Renal pelvis (tissue), 4 donors: ENCODE results near the gene GNG7. TPM values are rescaled to one million over a fixed set of nuclear protein-coding genes. Genes with fewer than 3 reads are reported as not detected.
"Not testable (repeated sequence)": the region's sequence is repeated elsewhere in the genome, so short reads cannot be mapped to it uniquely, and the experiment has no call there.

ENCODE experiments used
- DNase-seq: peaks from one replicate; pipeline ENCODE4 v3.0.0-alpha.2; 2013
- polyA plus RNA-seq, 3 donors: library from polyadenylated mRNA; unstranded; fragments of 120-200 nt; gene quantifications; one replicate each; pipeline ENCODE4 v1.2.1, GENCODE V29; 2013; ENCODE audit not compliant: insufficient read length in 3 of 3

Gene GNG7
- polyA plus RNA-seq, 3 donors, result 6.5 to 7.3 (median 6.8) TPM

GRCh38 chr19:2540646-2541454, 161.6 kb downstream of the GNG7 start:
- peak; percentile 93 for DNase-seq

GRCh38 chr19:2540251-2540645, 162.2 kb downstream of the GNG7 start:
- DNase-seq, result no peak

GRCh38 chr19:2538096-2538757, 164.3 kb downstream of the GNG7 start:
- DNase-seq, result no peak

GRCh38 chr19:2537584-2537983, 164.9 kb downstream of the GNG7 start:
- not testable (repeated sequence) for DNase-seq

- no peak for DNase-seq
Observed at GRCh38 chr19:2536461-2536860, 166.0 kb downstream of the GNG7 start.

GRCh38 chr19:2534423-2535013, 168.0 kb downstream of the GNG7 start:
- DNase-seq, result no peak

- no peak for DNase-seq
Observed at GRCh38 chr19:2533686-2534422, 168.6 kb downstream of the GNG7 start.

GRCh38 chr19:2533072-2533425, 169.4 kb downstream of the GNG7 start:
- DNase-seq, result no peak

GRCh38 chr19:2532252-2533071, 170.0 kb downstream of the GNG7 start:
- DNase-seq, result no peak

- not testable (repeated sequence) for DNase-seq
Observed at GRCh38 chr19:2529942-2530341, 172.6 kb downstream of the GNG7 start.

GRCh38 chr19:2529473-2529918, 173.0 kb downstream of the GNG7 start:
- DNase-seq, result no peak

GRCh38 chr19:2528675-2529101, 173.8 kb downstream of the GNG7 start:
- DNase-seq, result no peak

- no peak for DNase-seq
Observed at GRCh38 chr19:2527686-2528085, 174.8 kb downstream of the GNG7 start.

- no peak for DNase-seq
Observed at GRCh38 chr19:2527171-2527570, 175.3 kb downstream of the GNG7 start.

- DNase-seq, result no peak
Observed at GRCh38 chr19:2524840-2525723, 177.4 kb downstream of the GNG7 start.

- no peak for DNase-seq
Observed at GRCh38 chr19:2524361-2524839, 178.1 kb downstream of the GNG7 start.

GRCh38 chr19:2523630-2524311, 178.7 kb downstream of the GNG7 start:
- no peak for DNase-seq

GRCh38 chr19:2519482-2519881, 183.0 kb downstream of the GNG7 start:
- DNase-seq, result no peak

GRCh38 chr19:2518856-2519255, 183.6 kb downstream of the GNG7 start:
- not testable (repeated sequence) for DNase-seq
